GM12892 (cell line): ENCODE measurements around the gene JAK1.

Experiments
- POLR2A ChIP-seq: IDR thresholded peaks from 2 replicates; pipeline ENCODE4 v1.6.1; 2011; ENCODE audit warnings: low read depth, low read length, control low read depth
- POLR2AphosphoS5 ChIP-seq: IDR thresholded peaks from 2 replicates; pipeline ENCODE4 v1.6.1; 2011; ENCODE audit warnings: low read depth, low read length, control low read depth
- TAF1 ChIP-seq: IDR thresholded peaks from 2 replicates; pipeline ENCODE4 v1.6.1; 2011; ENCODE audit warnings: low read depth, mild to moderate bottlenecking, control low read depth, low read length, borderline replicate concordance

DNA sequence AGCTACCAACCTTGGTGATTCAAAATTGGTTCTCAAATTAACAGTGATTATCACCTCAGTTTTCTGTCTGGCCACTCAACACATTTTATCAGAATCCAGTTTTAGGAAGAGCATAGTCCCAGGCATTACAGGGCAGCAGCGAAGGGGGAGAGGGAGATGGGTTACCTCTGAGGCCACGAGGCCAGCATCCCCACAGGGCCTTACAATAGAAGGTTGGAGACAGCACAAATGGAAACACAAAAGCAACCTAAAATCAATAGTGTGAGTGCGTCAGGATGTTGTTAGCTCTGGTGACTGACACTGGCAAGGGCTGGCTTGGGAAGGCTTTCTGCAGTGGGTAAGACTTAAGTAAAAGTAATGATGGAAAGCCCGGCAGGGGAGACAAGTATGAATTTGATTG, 79.5 kb downstream of the JAK1 start:
- TF ChIP-seq TAF1 (no peak), POLR2AphosphoS5 (no peak), POLR2A (no peak)
